Measurements from ENCODE around the gene HCN1.
"Not testable (repeated sequence)": the region's sequence is repeated elsewhere in the genome, so short reads cannot be mapped to it uniquely, and the experiment has no call there.

- not testable (repeated sequence) for TF ChIP-seq CTCF (conservative IDR thresholded peaks at IDR 0.05; ENCODE audit: low read depth, low read length); EZH2 (IDR thresholded peaks at IDR 0.05; ENCODE audit: borderline replicate concordance, low read depth, low read length, poor library complexity, severe bottlenecking)
These were observed 383.6 kb downstream of the HCN1 start for GRCh38 chr5:45312627-45313026.

All from A673 (cell line).